ENCODE data around the gene STKLD1. TPM values are rescaled to one million over a fixed set of nuclear protein-coding genes. Genes with fewer than 3 reads are reported as not detected.
"Not testable (repeated sequence)": the region's sequence is repeated elsewhere in the genome, so short reads cannot be mapped to it uniquely, and the experiment has no call there.

The STKLD1 gene
- polyA plus RNA-seq, 1 donor, result 4.4 TPM

- no peak for DNase-seq
Measured at GRCh38 chr9:133443982-133444381, 67.8 kb downstream of the STKLD1 start.

GRCh38 chr9:133445293-133445969 is 69.3 kb downstream of the STKLD1 start:
- no peak for DNase-seq

- no peak for DNase-seq
Measured at GRCh38 chr9:133448487-133448972, 72.4 kb downstream of the STKLD1 start.

- no peak for DNase-seq
Measured at GRCh38 chr9:133449760-133450159, 73.6 kb downstream of the STKLD1 start.

- DNase-seq, result not testable (repeated sequence)
Measured at GRCh38 chr9:133451865-133452264, 75.7 kb downstream of the STKLD1 start.

GRCh38 chr9:133452562-133452961 is 76.4 kb downstream of the STKLD1 start:
- DNase-seq, result no peak

- DNase-seq, result no peak
Measured at GRCh38 chr9:133453651-133454050, 77.5 kb downstream of the STKLD1 start.

- DNase-seq, result no peak
Measured at GRCh38 chr9:133454325-133454724, 78.2 kb downstream of the STKLD1 start.

- no peak for DNase-seq
Measured at GRCh38 chr9:133454943-133455673, 78.9 kb downstream of the STKLD1 start.

Other genes with a start within 250 kb of the STKLD1 start
- 2.0 TPM for gene GBGT1, start 212.5 kb upstream of the STKLD1 start, polyA plus RNA-seq (ENCODE audit: insufficient read length)
- not detected for gene OBP2B, start 167.1 kb upstream of the STKLD1 start, polyA plus RNA-seq (ENCODE audit: insufficient read length)
- 19.1 TPM for gene ABO, start 101.2 kb upstream of the STKLD1 start, polyA plus RNA-seq (ENCODE audit: insufficient read length)
- 22.3 TPM for gene SURF6, start 40.2 kb upstream of the STKLD1 start, polyA plus RNA-seq (ENCODE audit: insufficient read length)
- gene MED22, start 28.2 kb upstream of the STKLD1 start, polyA plus RNA-seq (ENCODE audit: insufficient read length), result 25.6 TPM
- gene RPL7A, start 28.1 kb upstream of the STKLD1 start, polyA plus RNA-seq (ENCODE audit: insufficient read length), result 2,305 TPM
- 34.7 TPM for gene SURF1, start 19.9 kb upstream of the STKLD1 start, polyA plus RNA-seq (ENCODE audit: insufficient read length)
- 17.7 TPM for gene SURF2, start 19.8 kb upstream of the STKLD1 start, polyA plus RNA-seq (ENCODE audit: insufficient read length)
- 157 TPM for gene SURF4, start 306 bp upstream of the STKLD1 start, polyA plus RNA-seq (ENCODE audit: insufficient read length)
- gene REXO4, start 41.6 kb downstream of the STKLD1 start, polyA plus RNA-seq (ENCODE audit: insufficient read length), result 24.0 TPM
- gene ADAMTS13, start 46.0 kb downstream of the STKLD1 start, polyA plus RNA-seq (ENCODE audit: insufficient read length), result 10.9 TPM
- 27.3 TPM for gene CACFD1, start 83.6 kb downstream of the STKLD1 start, polyA plus RNA-seq (ENCODE audit: insufficient read length)
- 1.0 TPM for gene SLC2A6, start 102.7 kb downstream of the STKLD1 start, polyA plus RNA-seq (ENCODE audit: insufficient read length)
- gene MYMK, start 148.6 kb downstream of the STKLD1 start, polyA plus RNA-seq (ENCODE audit: insufficient read length), result 0.37 TPM
- 1.2 TPM for gene ADAMTSL2, start 158.3 kb downstream of the STKLD1 start, polyA plus RNA-seq (ENCODE audit: insufficient read length)
- gene FAM163B, start 233.0 kb downstream of the STKLD1 start, polyA plus RNA-seq (ENCODE audit: insufficient read length), result 0.12 TPM

Measured in left kidney (tissue), 2 donors.